MM.1S (cell line): ENCODE measurements around the gene SLC38A3.

Experiments used
- DNase-seq: peaks from one replicate; pipeline ENCODE4 v3.0.0-alpha.2; 2015
- H2AFZ ChIP-seq: fragments of 300-600 bp; sonication (generic); 2 replicates; pipeline ENCODE4 v1.6.0; 2016; ENCODE audit warnings: antibody characterized with exemption, low read length
- H3F3A ChIP-seq: fragments of 300-600 bp; sonication (generic); 2 replicates; pipeline ENCODE4 v1.6.1; 2016; ENCODE audit warnings: mild to moderate bottlenecking, antibody characterized with exemption, low read length, moderate library complexity, mixed read lengths; ENCODE audit not compliant: insufficient read depth
- H3K27ac ChIP-seq: fragments of 300-600 bp; sonication (generic); 2 replicates; pipeline ENCODE4 v1.5.1; 2016; ENCODE audit warnings: mild to moderate bottlenecking, low read length
- H3K27me3 ChIP-seq: fragments of 300-600 bp; sonication (generic); replicated peaks from 2 replicates; pipeline ENCODE4 v1.6.0; 2016; ENCODE audit warnings: low read length; ENCODE audit not compliant: insufficient read depth
- H3K36me3 ChIP-seq: fragments of 300-600 bp; sonication (generic); replicated peaks from 2 replicates; pipeline ENCODE4 v1.6.1; 2016; ENCODE audit warnings: mild to moderate bottlenecking, low read length, mixed read lengths; ENCODE audit not compliant: insufficient read depth
- H3K4me1 ChIP-seq: fragments of 300-600 bp; sonication (generic); 2 replicates; pipeline ENCODE4 v1.6.1; 2016; ENCODE audit warnings: low read length, mixed read lengths
- H3K4me2 ChIP-seq: fragments of 300-600 bp; sonication (generic); 2 replicates; pipeline ENCODE4 v1.6.0; 2016; ENCODE audit warnings: low read depth, low read length
- H3K4me3 ChIP-seq: fragments of 300-600 bp; sonication (generic); 2 replicates; pipeline ENCODE4 v1.5.1; 2016; ENCODE audit warnings: low read length, mixed read lengths
- H3K79me2 ChIP-seq: fragments of 300-600 bp; sonication (generic); 2 replicates; pipeline ENCODE4 v1.6.1; 2016; ENCODE audit warnings: mixed run types, low read length, mixed read lengths
- H3K9ac ChIP-seq: fragments of 300-600 bp; sonication (generic); 2 replicates; pipeline ENCODE4 v1.6.1; 2016; ENCODE audit warnings: low read length, mixed read lengths
- H3K9me2 ChIP-seq: fragments of 300-600 bp; sonication (generic); replicated peaks from 2 replicates; pipeline ENCODE4 v1.6.1; 2016; ENCODE audit warnings: mild to moderate bottlenecking, low read length, mixed read lengths; ENCODE audit not compliant: insufficient read depth
- H3K9me3 ChIP-seq: fragments of 300-600 bp; sonication (generic); replicated peaks from 2 replicates; pipeline ENCODE4 v1.6.1; 2016; ENCODE audit warnings: mild to moderate bottlenecking, low read length, mixed read lengths; ENCODE audit not compliant: insufficient read depth
- H4K20me1 ChIP-seq: fragments of 300-600 bp; sonication (generic); 2 replicates; pipeline ENCODE4 v1.6.1; 2016; ENCODE audit warnings: mild to moderate bottlenecking, low read length, moderate library complexity, mixed read lengths; ENCODE audit not compliant: insufficient read depth
- CTCF ChIP-seq: fragments of 300-600 bp; sonication (generic); IDR thresholded peaks from 2 replicates; pipeline ENCODE4 v1.5.1; 2016; ENCODE audit warnings: antibody characterized with exemption, low read length, mixed read lengths
- EZH2 ChIP-seq: fragments of 300-600 bp; sonication (generic); optimal IDR thresholded peaks from 2 replicates; pipeline ENCODE3; 2017; ENCODE audit warnings: low read depth, mild to moderate bottlenecking, antibody characterized with exemption, low read length, mixed read lengths
- EZH2phosphoT487 ChIP-seq: fragments of 300-600 bp; sonication (generic); IDR thresholded peaks from 2 replicates; pipeline ENCODE4 v1.6.1; 2018; ENCODE audit warnings: antibody characterized with exemption, low read length

Gene SLC38A3

GRCh38 chr3:50237754-50238548, 32.9 kb downstream of the SLC38A3 start:
- TF ChIP-seq EZH2 (no peak), EZH2phosphoT487 (no peak), CTCF (no peak)
- peaks cover 68% of the 10 kb centered on the region for H3K79me2 ChIP-seq

GRCh38 chr3:50238549-50239026, 33.5 kb downstream of the SLC38A3 start:
- no peak for DNase-seq
- Histone ChIP-seq H2AFZ (no peak overlapping the region), H3K79me2 (peaks cover 74% of the 10 kb centered on the region), H3K36me3 (no peaks in the 10 kb centered on the region), H3K9ac (peak overlapping the region; percentile 85; the same call in 1 of the 2 replicates), H3K27ac (peak overlapping the region; percentile 53; the same call in 1 of the 2 replicates), H3K27me3 (no peaks in the 10 kb centered on the region), H3K4me1 (0 out of 2 replicates have a peak, but pooled peaks cover 6% of the 10 kb centered on the region), H4K20me1 (no peaks in the 10 kb centered on the region), H3F3A (peaks cover 10% of the 10 kb centered on the region), H3K9me2 (no peaks in the 10 kb centered on the region), H3K9me3 (no peaks in the 10 kb centered on the region), H3K4me3 (peak overlapping the region; percentile 94), H3K4me2 (peak overlapping the region; percentile 97)
- TF ChIP-seq EZH2 (no peak), EZH2phosphoT487 (no peak), CTCF (no peak)

More at GRCh38 chr3:50237754-50238548, 32.9 kb downstream of the SLC38A3 start:
- H3F3A ChIP-seq, result peaks cover 10% of the 10 kb centered on the region
- H3K4me3 ChIP-seq, result peak overlapping the region; percentile 94
- H3K9me2 ChIP-seq, result no peaks in the 10 kb centered on the region
- no peaks in the 10 kb centered on the region for H3K36me3 ChIP-seq
- peak overlapping the region; percentile 97 for H3K4me2 ChIP-seq
- H3K4me1 ChIP-seq, result 0 out of 2 replicates have a peak, but pooled peaks cover 6% of the 10 kb centered on the region
- peak; percentile 88 for DNase-seq
- H3K9me3 ChIP-seq, result no peaks in the 10 kb centered on the region
- H3K27me3 ChIP-seq, result no peaks in the 10 kb centered on the region
- peak overlapping the region; percentile 53; the same call in 1 of the 2 replicates for H3K27ac ChIP-seq
- H3K9ac ChIP-seq, result peak overlapping the region; percentile 85
- peak overlapping the region; percentile 39; the same call in 1 of the 2 replicates for H2AFZ ChIP-seq
- no peaks in the 10 kb centered on the region for H4K20me1 ChIP-seq

DNA sequence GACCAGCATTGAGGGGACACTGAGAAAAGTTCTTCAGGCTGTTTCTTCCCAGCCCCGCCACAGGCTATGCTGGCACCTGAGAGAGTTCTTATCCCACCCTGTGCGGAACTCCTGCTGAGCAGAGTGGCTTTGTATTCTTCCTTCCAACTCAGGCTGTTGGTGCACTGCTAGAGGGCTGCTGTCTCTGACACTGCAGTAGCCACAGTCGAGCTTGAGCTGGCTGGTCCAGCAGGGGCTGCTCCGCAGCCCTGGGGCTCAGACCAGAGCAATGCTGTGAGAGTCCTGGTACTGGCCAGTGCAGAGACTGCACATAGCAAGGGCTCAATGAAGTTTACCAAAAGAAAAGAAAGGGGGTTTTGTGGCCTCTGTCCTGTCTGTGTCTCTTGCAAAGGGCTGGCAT, 34.6 kb downstream of the SLC38A3 start:
- 0 out of 2 replicates have a peak, but pooled peaks cover 6% of the 10 kb centered on the region for H3K4me1 ChIP-seq
- no peak overlapping the region for H3K27ac ChIP-seq
- H3K9ac ChIP-seq, result no peak overlapping the region
- no peak for DNase-seq
- H2AFZ ChIP-seq, result no peak overlapping the region
- H4K20me1 ChIP-seq, result no peaks in the 10 kb centered on the region
- TF ChIP-seq CTCF, result no peak
- no peak for TF ChIP-seq EZH2
- TF ChIP-seq EZH2phosphoT487, result no peak
- peaks cover 83% of the 10 kb centered on the region for H3K79me2 ChIP-seq
- H3F3A ChIP-seq, result peaks cover 10% of the 10 kb centered on the region
- no peaks in the 10 kb centered on the region for H3K9me3 ChIP-seq
- H3K36me3 ChIP-seq, result no peaks in the 10 kb centered on the region
- H3K9me2 ChIP-seq, result no peaks in the 10 kb centered on the region
- no peak overlapping the region for H3K4me2 ChIP-seq
- no peaks in the 10 kb centered on the region for H3K27me3 ChIP-seq
- no peak overlapping the region for H3K4me3 ChIP-seq
